Activated naive CD4-positive, alpha-beta T cell (primary cell): ENCODE measurements around the gene ZNF263.
"Not testable (repeated sequence)": the region's sequence is repeated elsewhere in the genome, so short reads cannot be mapped to it uniquely, and the experiment has no call there.

Experiments
- DNase-seq, 4 experiments: peaks; one replicate each; lab custom pipeline; 2025; lab: John Stamatoyannopoulos, UW

Gene ZNF263

DNA sequence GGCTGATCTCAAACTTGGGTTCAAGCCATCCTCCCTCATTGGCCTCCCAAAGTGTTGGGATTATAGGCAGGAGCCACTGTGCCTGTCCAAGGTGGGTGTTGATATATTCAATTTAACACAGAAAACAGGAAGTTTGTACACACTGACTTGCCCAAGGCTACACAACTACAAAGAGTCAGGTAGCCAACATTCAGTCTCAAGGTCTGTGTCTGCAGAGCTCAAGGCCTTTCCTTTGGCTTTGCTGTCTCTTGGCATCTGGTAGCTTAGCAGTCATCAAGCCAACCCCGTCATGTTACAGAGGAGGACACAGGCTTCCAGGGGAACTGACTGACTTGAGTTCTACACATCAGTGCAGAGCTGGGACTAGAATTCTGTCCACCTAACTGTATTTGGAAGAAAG lies 15.0 kb upstream of the ZNF263 start:
- DNase-seq: no peak

DNA sequence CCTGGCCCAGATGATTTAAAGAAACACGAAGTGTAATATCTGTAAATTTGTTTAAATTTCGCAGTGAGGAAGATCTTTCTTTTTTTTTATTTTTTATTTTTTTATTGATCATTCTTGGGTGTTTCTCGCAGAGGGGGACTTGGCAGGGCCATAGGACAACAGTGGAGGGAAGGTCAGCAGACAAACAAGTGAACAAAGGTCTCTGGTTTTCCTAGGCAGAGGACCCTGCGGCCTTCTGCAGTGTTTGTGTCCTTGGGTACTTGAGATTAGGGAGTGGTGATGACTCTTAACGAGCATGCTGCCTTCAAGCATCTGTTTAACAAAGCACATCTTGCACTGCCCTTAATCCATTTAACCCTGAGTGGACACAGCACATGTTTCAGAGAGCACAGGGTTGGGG lies 12.6 kb upstream of the ZNF263 start:
- DNase-seq: not testable (repeated sequence)

DNA sequence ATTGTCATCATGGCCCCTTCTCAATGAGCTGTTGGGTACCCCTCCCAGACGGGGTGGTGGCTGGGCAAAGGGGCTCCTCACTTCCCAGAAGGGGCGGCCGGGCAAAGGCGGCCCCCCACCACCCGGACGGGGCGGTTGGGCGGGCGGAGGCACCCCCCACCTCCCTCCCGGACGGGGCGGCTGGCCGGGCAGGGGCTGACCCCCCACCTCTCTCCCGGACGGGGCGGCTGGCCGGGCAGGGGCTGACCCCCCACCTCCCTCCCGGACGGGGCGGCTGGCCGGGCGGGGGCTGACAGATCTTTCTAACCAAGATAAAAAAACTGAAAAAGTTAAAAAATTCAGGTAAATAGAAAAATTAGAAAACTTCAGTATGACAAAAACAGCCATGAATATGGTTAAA lies 12.0 kb upstream of the ZNF263 start:
- not testable (repeated sequence) for DNase-seq

DNA sequence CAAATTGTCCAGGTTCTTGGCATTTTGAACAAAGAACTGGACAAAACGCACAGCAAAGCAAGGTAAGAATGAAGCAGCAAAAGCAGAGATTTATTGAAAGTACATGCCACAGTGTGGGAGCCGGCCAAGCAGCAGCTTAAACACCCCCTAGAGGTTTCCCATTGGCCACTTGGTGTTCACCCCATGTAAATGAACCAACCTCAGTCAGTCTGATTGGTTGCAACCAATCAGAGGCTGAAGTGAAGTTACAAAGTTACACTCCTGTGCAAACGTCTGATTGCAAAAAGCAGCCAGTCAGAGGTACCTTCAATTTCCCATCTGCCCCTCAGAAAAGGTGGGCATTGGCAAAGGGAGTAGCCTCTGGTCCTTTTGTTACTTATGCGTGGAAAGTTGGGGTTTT lies 8.8 kb upstream of the ZNF263 start:
- no peak for DNase-seq

DNA sequence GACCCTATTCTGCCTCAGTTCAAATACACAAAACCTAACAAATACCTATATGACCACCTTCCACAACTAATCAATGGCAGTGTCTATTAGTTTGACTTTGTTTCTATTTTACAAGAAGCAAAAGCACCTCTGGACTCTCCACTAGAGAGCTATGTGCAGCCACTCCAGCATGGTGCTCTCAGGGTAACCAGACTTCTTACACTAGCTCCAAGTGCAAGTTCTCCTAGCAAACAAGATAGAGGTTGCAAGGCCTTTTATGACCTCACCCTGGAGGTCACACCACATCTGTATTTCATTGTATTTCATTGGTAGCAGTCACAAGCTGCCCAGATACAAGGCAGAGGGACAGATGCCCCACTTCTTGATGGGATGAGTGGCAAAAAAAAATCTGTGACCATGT lies 8.3 kb upstream of the ZNF263 start:
- DNase-seq: no peak

DNA sequence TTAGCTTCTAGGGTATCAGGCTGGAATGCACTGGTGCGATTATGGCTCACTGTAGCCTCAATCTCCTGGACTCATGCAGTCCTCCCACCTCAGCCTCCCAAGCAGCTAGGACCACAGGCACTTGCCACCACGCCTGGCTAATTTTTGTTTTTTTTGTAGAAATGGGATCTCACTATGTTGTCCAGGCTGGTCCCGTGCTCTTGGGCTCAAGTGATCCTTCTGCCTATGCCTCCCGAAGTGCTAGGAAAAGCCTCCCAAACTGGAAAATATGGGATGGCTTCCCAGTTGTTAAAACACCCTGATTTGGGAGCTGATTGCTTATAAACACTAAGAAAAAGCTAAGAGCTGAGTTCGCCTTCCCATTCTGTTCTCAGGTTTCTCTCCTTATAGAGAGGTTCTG lies 6.6 kb upstream of the ZNF263 start:
- DNase-seq: no peak

DNA sequence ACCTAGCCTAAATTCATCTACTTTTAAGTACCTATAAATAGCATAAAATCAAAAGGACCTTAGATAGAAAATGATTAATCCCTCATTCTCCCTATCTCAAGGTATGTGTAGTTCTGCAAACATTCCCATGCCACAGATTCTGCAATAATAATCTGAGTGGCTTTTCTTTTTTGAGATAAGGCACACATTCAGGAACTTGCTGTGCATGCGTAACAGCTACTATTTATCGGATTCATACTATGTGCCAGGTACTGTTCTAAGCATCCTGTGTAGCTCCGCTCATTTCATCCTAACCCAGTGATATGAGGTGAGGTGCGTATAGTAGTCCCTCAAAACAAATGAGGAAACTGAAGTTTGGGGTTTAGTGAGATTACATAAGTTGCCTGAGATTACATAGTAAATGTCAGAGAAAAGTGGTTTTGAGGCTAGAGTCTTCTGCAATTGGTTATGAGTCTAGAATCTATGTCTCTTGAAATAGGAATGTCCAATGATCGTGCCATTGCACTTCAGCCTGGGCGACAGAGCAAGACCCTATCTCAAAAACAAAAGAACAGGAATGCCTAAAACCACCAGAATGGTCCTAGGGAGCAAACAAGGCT lies 2.0 kb upstream of the ZNF263 start:
- DNase-seq: no peak

DNA sequence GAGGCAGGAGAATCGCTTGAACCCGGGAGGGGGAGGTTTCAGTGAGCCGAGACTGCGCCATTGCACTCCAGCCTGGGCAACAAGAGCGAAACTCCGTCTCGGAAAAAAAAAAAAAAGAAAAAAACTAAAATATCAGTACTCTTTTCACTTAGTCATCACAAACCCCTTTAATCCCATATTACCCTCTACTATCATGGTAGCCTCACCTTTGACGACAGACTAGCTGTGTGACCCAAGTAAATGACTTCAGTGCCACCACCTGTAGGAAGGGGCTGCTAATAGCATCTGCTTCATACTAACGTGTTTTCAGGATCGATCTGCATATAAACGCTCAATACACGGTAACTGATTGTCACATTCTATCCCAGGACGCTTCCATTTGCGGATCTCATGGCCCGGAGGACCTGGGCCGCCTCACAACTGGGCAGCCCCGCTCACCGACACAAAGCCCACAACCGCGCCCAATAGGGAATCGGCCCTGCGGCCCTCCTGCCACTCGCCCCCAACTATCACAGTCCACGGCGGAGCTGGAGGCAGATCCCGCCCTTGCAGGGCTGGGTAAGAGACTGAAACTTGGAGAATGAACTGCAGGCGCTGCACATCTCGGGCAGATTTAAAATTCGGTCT lies 1.1 kb upstream of the ZNF263 start:
- no peak for DNase-seq

DNA sequence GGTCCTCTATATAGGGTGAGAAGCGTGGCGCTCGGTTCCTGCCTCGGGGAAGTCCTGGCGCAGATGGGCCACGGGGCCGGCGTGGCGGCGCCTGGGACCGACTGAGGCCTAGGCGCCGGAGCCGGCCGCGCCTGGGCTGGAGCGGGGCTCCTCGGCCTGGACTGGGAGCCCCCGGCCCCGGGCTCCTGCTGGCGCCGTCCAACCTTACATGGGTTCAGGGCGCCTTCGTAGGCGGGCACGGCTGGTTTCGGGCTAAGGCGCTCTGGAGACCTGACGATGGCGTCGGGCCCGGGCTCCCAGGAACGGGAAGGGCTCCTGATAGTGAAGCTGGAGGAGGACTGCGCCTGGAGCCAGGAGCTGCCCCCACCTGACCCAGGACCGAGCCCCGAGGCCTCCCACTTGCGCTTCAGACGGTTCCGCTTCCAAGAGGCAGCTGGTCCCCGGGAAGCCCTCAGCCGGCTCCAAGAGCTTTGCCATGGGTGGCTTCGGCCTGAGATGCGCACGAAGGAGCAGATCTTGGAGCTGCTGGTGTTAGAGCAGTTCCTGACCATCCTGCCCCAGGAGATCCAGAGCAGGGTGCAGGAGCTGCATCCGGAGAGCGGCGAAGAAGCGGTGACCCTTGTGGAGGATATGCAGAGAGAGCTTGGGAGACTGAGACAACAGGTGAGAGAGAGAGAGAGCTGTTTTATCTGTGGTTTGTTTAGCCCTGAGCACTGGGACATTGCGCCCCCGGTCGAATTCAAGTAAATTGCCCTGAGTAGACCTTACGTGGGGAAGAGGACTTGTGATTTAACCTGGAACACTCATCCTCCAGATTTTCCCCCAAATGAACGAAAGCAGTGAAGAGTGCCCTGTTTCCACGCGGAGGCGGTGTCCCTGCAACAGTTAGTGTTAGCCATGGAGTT lies 504 bp downstream of the ZNF263 start:
- no peak for DNase-seq

DNA sequence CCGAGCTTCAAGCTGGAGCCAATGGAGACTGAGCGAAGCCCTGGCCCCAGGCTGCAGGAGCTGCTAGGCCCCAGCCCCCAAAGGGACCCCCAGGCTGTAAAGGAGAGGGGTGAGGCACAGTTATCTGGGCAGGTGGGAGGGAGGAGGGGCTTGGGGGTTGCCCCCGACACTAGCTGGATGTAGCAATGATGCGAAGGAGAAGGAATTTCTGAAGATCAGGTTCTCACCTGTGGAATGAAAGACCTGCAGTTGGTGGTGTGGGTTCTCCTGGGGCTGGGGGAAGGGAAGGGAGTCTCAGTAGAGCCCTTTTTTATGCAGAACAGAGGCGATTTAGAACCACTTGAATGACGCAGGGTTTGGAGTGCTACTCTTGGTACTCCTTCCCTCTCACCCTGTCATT lies 1.8 kb downstream of the ZNF263 start:
- DNase-seq: no peak

DNA sequence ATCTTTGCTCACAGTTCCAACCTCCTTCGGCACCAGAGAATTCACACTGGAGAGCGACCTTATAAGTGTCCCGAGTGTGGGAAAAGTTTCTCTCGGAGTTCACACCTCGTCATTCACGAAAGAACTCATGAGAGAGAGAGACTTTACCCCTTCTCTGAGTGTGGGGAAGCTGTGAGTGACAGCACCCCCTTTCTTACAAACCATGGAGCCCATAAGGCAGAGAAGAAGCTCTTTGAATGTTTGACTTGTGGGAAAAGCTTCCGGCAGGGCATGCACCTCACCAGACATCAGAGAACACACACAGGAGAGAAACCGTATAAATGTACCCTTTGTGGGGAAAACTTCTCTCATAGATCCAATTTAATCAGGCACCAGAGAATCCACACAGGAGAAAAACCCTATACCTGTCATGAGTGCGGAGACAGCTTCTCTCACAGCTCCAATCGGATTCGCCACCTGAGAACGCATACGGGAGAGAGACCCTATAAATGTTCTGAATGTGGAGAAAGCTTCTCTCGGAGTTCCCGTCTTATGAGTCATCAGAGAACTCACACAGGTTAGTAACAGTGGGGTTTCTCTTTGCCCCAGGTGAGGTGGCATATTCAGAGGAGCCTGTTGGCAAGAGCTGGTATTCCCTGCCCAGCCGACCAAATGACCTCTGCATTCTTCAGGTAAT lies 6.8 kb downstream of the ZNF263 start:
- no peak for DNase-seq

DNA sequence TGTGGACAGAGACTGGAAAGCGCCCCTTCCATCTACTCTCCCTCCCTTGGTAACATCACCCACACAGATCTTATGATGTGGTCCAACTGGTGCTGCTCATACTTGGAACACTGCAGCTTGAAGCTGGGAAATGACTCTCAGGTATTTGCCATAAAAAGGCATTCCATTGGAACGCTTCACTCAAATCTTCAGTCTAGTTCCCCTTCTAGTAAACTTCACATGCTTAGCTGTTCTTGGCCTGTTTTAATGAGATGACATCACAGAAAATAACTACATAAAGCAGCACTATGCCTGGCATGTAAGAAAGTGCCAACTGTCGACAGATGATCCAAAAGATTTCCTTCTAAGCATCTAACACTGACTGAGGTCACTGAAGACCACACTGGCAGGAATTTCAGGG lies 9.3 kb downstream of the ZNF263 start:
- DNase-seq: no peak

DNA sequence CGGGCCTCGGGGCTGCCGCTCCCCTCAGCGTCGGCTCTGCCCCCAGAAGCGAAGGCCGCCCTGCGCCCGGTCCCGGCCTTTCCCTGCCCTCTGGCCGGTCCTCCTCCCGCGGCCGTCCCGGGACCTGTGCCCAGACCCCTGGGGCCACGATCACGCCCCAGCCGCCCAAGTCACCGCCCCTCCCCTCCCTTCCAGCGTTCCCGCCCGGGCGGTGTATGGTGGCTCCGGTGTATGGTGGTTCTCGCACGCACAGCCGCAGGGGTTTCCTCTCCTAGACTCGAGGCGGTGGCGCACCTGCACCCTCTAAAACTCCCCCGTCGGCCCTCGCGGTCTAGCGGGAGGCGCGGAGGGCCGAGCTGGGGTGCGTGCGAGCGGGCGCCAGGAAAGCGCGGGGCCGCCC lies 11.9 kb downstream of the ZNF263 start:
- DNase-seq: no peak

DNA sequence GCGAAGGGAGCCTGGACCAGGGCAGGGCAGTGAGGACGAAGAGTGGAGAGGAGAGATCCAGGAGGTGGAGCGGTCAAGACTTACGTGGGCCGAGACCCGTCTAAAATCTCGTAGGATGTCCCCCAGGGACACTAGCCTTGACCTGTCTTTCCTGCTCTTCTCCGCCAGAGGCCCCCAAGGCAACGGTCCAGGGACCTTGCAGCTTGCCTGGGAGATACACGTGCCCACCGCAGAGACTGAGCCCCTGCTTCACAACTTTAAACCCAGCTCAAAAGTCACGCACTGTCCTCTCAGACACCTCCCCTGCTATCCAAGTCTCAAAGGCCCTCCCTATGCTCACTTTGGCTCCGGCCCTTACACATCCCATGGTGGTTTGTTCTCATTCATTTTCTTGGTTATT lies 12.5 kb downstream of the ZNF263 start:
- no peak for DNase-seq

DNA sequence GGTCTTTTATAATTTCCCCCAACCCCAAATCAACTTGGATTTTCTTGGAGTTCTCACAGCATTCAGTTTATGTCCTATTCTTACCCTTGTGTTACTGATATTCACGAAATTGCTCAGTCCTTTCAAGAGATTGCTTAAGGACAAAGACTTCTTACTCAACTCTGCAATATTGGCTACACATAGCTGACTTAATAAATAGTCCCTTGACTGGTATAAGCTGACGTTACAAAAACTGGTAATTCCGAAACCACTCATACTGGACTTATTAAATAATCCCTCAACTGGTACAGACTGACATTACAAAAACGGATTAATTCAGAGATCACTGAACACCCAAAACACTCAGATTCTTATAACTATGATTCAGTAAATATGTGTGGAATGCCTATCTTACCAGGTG lies 21.1 kb downstream of the ZNF263 start:
- DNase-seq: no peak

DNA sequence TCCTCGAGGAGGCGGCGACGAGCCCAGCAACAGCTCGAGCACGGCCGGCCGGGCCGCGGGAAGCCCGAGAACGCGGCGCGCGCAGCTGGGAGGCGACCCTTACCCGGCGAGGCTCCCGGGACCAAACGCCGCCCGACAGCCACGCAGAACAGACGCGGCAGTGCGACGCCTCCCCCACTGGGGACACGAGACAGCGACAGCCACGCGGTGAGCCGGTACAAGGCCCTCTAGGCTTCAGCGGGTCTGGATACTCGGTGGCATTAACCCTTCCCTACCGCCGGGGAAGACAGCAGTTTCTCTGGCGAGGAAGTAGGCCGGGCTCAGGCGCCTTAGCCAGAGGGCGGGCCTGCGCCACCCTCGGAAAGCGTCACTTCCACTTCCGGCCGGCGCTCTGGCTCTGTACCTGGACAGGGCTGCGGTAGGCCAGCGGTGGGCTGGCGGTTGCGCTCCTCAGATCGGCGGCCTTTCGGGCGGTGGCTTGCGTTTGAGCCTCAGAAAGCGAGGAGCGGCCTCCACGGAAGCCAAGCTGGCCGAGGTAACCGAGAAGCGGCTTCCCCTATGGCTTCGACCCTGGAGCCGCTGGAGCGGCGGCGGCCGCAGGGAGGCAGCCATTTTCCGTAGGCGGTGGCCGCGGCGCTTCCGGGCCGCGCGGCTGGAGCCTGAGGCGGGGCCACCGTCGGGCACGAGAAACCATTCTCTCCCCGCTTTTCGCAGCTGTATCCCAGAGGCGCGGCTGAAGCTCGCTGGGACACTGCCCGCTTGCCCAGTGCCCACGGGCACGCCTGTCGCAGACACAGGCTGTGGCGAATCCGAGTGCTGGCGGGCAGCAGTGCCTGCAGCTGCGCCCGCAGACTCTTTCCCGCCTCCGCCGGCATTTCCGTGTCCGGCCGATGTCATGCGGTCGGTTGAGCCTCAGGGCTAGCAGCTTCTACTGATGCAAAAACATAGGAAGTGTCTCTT lies 22.1 kb downstream of the ZNF263 start, which contains the start of the genes TIGD7 and ZNF75A:
Gene TIGD7, minus strand, starts transcription at position 322 of the 960 bp plus-strand sequence. CDS start 4,816 bp downstream, outside the sequence.
Gene ZNF75A, plus strand, starts transcription at position 389 of the 960 bp plus-strand sequence. CDS start 2,932 bp downstream, outside the sequence.
- DNase-seq: peak; percentile 43 to 76 (median 56)

DNA sequence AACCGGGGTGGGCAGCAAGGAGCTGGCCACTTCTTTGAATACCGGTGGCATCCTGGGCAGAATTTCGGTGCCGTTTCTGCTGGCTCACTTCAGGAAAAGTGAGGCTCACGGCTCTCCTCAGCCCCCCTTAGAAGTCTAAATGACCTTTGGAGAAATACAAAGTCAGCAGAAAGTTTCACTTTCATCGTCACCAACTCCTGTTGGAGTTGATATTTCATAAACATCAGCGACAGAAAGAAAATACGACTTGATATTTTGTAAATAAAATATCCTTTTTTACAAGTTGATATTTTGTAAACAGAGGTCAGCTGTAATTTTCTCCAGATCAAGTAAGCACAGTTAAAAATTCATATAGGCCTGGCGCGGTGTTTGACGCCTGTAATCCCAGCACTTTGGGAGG lies 22.8 kb downstream of the ZNF263 start:
- no peak for DNase-seq

DNA sequence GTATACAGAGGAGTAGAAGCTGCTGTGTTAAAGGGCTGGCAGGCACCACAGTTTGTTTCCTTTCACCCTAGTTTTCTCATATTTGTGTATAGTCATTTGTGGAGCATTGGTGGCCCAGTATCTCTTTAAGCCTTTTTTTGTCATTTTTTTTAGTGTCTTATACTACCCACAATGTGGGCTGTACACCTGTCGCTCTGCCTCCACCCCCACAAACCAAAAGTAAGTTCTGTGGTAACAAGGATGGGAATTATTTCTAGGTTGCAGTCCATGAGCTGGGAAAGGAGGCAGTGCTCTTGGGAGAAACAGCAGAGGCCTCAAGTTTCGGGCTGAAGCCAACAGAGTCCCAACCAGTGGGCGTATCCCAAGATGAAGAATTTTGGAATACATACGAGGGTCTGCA lies 28.2 kb downstream of the ZNF263 start:
- no peak for DNase-seq

DNA sequence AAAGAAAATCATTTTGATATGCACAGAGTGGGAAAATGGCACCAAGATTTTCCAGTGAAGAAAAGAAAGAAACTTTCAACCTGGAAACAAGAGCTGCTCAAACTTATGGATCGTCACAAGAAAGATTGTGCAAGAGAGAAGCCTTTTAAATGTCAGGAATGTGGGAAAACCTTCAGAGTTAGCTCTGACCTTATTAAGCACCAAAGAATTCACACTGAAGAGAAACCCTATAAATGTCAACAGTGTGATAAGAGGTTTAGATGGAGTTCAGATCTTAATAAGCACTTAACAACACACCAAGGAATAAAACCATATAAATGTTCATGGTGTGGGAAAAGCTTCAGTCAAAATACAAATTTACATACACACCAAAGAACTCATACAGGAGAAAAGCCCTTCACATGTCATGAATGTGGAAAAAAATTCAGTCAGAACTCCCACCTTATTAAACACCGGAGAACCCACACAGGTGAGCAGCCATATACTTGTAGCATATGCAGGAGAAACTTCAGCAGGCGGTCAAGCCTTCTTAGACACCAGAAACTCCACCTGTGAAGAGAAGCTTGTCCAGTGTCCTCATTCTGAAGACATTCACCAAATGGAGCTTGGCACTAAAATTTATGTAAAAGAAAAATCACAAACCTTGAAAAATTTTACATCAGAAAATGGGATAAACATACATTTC lies 34.2 kb downstream of the ZNF263 start:
- no peak for DNase-seq

DNA sequence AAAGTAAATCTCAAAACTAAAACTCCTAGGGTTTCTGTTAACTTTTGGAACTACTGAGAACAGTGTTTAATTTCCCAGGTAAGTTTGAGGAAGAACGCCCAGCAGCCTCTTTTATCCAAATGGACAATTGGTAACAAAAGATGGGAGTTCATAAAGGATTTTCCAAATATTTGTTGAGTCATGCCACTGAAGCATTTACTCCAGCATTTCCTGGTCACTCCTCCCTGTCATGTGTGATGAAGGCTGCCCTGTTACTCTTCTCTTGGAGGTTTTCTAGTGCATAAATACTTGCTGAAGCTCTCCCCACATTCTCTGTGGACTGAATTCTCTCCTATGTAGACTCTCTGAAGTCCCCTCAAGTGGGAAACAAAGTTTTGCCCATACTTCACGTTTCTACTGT lies 38.5 kb downstream of the ZNF263 start:
- DNase-seq: no peak

DNA sequence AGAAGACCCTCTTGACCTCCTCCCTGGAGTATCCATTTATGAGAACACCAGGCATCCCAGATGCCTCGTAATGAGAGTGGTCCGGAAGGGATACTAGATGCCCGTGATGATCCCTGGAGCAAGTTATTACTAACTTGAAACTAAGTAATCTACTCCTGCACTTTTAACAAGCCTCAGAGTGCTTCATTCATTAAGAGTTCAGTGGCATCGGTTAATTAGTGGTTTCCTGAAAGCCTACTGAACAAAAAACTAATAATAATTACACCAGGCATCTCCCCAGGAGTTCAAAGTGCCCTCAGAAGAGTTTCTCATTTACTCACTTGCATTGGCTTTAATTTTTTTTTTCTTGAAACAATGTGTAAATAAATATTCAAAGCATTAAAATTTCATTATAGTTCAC lies 44.2 kb downstream of the ZNF263 start:
- no peak for DNase-seq
